Stimulated activated naive CD4-positive, alpha-beta T cell (primary cell): ENCODE measurements around the gene PROSER3.
"Not testable (repeated sequence)": the region's sequence is repeated elsewhere in the genome, so short reads cannot be mapped to it uniquely, and the experiment has no call there.

Experiments used
- DNase-seq, 6 experiments: peaks; one replicate each; lab custom pipeline; 2025; lab: John Stamatoyannopoulos, UW

Gene PROSER3

DNA sequence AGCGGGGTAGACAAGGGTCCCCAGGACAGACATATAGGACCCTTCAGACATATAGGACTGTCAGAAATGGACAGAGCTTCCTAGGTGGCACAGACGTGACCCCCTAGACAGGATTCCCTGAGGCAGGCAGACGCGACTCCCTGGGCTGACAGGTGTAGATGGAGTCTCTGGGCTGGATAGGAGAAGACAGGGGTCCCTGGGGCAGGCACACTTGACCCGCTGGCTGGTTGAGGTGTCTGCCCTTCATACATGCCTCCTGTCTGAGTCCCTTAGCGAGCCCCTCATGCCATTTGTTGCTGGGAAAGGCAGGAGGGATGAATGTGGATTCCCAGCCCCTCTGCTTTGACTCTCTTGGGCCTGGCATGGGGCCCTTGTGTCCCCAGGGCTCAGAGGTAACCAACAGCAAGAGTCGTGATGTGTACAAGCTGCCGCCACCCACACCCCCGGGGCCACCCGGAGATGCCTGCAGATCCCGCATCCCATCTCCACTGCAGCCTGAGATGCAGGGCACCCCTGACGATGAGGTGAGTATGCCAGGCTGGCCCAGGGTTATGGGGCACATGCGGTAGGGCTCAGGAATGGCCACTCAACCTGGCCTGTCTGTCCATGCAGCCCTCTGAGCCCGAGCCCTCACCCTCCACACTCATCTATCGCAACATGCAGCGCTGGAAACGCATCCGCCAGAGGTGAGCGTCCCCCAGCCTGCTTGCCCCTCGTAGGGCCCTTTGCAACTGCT, 4.2 kb upstream of the PROSER3 start:
- no peak for DNase-seq

DNA sequence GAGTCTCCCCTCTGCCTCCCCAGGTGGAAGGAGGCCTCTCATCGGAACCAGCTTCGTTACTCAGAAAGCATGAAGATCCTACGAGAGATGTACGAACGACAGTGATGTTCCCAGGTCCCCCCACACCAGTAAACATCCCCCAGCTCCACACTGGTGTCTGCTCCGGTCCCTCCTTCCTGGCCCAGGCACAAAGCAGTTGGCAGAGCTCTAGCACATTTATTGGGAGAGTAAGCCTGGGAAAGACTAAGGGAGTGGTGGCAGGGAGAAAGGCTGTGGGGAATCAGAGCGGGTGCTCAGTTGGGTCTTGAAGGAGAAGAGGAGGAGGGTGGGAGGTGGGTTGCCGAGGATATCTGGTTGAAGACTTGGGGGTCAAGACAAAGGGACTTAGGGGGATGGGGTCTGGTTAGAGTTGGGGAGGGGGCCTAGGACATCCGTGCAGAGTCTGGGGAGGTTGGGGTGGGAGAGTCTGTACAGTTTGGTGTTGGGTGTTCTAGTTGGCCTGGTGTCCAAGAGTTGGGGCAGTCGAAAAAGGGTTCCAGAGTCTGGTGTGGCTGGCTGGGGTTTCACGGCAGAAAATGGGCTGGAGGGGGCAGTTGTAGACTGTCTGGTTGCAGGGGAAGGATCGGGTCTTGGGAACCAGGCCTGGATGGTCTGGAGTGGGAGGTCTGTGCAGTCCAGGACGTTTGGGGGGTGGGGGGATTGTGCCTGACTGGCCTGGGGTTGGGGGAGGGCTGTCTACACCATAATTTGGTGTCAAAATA, 3.4 kb upstream of the PROSER3 start:
- no peak for DNase-seq

DNA sequence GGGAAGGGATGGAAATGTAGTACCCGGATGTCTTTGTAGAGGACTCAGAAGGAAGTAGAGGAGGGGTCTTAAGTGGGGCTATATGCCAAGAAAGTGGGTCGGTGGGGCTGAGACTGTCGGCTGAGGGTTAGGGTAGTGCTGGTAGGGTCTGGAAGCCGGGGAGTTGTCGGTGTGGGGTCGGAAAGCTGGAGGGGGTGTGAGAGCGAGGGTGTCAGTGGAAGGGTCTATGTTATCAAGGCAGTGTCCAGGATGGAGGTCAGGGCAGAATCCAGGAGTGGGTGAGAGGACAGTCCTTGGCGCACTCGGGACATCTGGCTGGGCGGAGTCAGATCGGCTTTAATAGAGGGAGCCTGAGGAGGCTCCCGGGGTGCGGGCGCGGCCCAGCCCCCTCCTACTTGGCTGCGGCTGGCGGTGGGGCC, 2.8 kb upstream of the PROSER3 start:
- DNase-seq = no peak

DNA sequence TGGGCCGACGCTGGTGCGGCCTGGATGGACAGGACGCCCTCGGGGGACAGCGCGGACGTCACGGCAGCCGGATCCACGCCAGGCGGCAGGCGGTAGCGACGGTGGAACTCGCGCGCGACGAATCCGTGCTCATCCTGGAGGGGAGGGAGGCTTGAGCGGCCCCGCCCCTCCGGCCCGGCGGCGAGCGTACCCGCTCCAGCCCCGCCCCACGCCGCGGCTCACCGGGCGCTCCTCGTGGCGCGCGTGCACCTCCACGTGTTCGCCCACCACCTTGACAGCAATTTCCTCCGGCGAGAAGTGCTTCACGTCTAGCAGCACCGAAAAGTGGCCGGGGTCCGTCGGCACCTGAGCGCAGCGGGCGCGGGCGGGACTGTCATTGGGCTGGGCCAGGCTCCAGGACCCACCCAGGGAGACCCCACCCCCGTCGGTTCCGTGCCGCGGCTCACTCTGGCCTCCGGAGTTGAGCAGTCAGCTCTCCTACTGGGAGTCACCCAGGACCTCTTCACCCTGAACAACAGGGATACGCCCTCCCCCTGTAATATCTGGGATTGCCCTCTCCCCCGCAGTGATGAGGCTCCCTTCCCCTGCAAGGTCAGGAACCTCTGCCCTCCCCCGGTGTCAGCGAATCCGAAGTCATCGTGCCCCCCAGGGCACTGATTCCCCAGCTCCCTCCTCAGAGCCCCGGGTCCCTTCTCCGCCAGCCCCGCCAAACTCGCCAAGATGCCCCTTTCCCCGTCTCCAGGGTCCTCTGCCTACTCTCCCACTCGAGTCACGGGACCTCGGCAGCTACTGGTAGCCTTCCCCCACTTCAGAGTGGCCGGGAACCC, 2.2 kb upstream of the PROSER3 start:
- peak; percentile 11 to 56 (median 39) for DNase-seq

DNA sequence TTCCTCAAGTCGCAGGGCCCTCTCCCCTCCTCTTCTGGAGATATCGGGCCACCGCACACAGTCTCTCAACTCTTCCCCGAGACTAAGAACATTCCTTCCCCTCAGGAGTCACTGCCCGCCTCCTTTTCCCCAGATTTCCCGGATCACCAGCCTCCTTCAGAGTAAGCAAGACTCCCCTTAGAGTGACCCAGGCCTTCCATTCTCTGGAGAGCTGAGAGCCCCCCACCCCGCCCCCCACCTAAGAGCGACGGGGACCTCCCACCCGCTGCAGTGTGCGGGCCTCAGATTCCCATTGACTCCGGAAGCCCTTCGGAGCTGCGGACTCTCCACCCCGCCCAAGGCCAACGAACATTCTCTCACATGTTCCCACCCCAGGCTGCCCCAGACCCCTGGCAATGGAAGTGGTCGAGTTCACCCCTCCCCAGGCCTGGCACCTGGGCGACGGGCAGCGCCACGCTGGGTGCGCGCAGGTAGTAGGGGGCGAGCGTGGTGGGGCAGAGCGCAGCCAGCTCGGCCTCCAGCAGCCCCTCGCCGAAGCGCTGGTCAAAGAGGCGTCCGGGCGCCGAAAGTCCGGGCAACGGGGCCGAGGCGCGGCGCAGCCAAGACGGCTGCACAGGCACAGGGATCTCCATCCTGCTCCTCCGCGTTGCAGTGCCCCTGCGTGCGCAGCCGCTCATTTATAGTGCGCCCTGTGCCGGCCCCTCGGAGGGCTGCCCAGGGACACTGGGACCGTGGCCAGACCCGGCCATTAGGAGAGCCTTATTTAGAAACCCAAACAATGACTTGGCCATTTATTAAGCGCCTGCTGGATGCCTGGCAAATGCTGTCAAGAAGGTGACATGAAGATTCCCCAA, 1.4 kb upstream of the PROSER3 start, which contains the start of gene HSPB6:
Gene HSPB6, minus strand, starts transcription at position 653 of the 854 bp plus-strand sequence. Its CDS starts 21 bp downstream, at position 632.
- peak in 2 of 6 experiments; percentile 9 to 24 for DNase-seq

DNA sequence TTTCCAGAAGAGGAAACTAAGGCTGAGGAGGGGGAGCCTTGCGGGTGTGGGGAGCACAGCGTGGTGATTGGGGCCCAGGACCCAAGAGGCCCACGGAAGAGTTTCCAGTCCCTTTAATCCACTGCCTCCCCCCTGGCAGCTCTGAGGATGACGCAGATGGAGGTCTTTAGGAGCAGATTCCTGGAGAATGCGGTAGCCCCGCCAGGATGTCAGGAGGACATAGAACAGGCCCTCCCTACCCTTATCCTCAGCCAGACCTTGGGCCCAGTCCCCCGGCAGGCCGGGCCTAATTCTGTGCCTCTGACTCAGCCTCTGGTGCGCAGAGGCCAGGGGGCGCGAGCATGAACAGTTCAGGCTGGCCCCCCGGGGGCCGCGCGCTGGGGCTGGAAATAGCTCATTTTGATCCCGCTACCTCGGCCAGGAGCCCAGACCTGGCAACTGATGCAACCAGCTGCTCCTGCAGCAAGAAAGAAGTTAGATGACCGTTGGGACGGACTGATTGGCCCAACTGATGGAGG, 686 bp upstream of the PROSER3 start:
- DNase-seq = no peak

DNA sequence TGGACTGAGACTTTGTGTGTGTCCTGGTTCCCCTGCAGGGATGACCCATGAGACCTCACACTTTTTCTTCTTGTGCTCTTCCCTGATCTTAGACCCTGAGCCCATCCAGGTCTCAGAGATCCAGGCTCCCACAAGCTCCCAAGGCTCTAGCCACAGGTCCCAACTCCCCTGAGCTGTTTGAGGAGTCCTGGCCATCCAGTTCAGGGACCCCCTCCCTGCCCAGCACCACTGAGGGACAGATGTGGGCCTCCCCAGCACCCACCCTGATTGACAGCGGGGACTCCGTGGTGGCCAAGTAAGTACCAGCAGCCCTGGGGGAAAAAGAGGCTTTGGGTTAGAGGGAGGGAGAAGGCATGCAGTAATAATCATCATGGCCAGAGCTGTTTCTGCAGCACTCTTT, 1.7 kb downstream of the PROSER3 start:
- DNase-seq = no peak

DNA sequence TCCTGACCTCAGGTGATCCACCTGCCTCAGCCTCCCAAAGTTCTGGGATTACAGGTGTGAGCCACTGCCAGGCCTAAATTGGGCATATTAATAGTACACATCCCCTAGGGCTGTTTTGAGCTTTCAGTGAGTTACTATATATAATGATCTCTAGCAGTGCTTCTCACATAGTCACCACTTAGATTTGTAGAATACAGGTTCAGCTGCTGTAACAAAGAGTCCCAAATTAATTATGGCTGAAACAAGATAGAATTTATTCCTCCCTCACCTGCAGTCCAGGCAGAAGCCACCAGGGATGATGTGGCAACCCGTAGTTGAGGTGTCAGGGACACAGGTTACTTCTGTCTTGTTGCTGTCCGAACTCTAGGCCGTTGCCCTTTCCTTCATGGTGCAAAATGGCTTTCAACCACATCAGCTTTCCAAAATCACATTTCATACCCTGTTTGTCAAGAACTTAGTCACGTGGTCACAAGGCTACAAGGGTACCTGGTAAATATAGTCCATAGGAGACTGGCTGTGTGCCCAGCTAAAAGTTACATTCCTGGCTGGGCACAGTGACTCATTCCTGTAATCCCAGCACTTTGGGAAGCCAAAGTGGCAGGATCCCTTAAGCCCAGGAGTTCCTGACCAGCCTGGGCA, 2.9 kb downstream of the PROSER3 start:
- DNase-seq = no peak

DNA sequence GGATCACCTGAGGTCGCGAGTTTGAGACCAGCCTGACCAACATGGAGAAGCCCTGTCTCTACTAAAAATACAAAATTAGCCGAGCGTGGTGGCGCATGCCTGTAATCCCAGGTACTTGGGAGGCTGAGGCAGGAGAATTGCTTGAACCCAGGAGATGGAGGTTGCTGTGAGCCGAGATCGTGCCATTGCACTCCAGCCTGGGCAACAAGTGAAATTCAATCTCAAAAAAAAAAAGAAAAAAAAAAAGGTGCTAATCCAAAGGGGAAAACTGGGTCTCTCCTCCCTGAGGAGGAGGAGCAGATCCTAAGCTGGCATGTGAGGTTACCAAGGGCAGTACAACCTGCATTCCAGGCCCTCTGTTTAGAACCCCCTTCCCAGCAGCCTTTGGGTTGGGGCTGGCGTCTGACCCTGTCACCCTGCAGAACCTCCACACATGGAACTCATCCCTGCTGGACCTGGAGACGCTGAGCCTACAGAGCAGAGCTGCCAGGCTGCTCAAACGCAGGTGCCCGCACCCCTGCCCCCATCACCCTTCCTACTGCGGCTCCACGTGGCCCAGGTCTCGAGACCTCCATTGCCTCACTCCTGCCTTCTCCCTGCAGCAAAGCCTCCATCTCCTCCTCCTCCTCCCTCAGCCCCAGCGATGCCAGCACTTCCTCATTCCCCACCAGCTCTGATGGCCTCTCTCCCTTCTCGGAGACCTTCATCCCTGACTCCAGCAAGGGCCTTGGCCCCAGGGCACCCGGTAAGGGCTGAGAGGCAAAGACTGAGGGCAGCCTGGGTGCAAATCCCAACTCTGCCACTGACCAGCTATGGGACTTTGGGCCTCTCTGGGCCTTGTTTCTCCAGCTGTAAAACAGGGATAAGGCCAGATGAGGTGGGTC, 6.7 kb downstream of the PROSER3 start:
- DNase-seq = no peak

DNA sequence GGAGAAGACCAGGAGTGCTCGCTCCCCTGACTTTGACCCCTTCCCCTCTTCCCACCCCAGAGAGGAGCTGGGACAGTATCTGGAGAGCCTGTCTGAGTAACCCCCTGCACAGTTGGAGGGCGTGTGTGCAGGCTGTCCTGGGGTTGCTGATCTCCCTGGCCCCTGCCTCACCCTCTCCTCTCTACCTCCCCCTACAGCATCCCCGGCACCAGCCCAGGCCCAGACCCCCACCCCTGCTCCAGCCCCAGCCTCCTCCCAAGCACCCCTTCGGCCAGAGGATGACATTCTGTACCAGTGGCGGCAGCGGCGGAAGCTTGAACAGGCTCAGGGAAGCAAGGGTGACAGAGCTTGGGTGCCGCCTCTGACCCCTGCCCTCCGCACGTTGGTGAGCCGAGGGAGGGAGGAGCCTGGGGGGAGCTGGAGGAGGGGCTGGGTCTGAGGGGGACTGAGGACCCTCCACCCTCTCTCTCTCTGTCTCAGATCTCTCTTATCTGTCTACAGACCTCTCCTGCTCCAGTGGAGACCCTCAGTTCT, 8.7 kb downstream of the PROSER3 start:
- DNase-seq = no peak

DNA sequence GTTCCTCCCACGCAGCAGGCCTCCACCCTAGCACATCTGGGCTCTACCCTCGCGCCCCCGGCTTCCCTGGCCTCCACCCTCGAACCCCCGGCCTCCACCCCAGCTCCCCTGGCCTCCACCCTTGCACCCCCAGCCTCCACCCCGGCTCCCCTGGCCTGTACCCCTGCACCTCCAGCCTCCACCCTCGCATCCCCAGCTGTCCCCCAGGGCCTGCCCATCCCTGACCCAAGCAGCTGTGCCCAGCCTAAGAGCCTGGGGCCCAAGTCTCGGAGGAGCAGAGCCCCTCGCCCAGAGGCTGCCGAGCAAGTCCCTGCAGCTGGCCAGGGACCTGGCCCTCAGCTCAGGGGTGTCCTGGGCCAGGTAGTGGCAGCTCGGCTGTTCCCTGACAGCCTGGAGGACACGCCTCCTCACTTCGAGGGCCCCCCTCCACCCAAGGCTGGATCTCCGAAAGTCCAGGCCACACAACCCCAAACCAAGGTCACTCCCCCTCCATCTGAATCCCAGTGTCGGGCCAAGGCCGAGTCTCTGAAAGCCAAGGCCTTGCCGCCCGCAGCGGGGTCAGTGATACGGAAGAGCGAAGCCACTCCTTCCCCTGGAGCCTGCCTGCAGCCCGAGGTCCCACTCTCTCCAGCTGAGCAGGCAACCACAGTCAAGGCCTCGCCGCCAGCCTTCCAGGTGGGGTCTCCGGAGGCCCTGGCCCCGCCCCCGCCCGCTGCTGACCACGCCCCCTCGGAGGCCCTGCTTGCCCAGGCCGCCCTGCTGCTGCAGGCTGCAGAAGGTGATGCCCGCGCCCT, 9.5 kb downstream of the PROSER3 start:
- DNase-seq = no peak

DNA sequence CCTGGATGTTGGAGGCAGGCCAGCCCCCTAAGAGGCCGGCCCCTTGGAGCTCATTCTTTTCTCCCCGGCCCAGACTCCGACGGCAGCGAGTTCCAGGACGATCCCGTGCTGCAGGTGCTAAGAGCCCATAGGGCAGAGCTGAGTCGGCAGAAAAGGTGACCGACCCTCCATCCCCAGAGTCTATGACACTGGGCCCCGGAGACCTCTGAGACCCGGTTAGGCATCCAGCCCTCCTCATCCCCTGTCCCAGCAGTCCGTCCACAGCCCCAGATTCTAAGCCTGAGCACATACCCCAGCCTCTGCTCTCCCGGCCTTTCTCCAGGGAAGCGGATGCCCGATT, 10.1 kb downstream of the PROSER3 start:
- DNase-seq = no peak

DNA sequence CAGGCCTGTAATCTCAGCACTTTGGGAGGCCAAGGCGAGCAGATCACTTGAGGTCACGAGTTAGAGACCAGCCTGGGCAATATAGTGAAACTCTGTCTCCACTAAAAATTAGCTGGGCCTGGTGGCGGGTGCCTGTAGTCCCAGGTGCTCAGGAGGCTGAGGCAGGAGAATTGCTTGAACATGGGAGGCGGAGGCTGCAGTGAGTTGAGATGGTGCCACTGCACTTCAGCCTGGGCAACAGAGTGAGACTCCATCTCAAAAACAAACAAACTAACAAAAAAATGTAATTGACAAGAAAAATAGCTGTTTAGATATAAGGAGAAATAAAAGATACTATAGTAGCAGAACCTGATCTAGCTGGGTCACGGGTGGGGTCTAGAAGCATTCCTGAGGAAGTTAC, 14.4 kb downstream of the PROSER3 start:
- DNase-seq = not testable (repeated sequence)

DNA sequence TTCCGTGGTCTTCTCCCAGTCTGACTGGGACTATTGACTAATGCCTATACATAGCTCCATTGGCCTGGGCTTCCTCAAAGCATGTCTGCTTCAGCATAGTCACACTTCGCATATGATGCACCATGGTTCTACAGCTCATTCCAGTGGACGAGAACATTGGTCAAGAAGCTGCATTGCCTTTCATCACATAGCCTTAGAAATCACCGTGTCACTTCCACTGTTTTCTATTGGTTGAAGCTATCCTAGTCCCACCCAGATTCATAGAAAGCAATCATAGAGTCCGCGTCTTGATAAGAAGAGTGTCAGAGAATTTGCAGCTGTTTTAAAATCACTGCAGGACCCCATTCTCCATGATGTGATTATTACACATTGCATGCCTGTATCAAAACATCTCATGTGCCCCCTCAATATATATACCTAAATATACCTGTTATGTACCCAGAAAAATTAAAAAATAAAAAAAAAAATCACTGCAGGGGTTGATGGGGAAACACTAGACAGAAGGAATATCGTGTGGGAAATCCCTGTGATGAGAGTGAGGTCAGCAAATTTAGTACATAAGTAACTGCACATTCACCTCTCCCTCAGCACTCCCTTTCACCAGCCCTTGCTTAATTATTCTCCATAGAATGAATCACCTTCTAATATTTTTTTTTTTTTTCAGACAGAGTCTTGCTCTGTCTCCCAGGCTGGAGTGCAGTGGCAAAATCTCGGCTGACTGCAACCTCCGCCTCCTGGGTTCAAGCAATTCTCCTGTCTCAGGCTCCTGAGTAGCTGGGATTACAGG, 15.2 kb downstream of the PROSER3 start:
- no peak for DNase-seq

DNA sequence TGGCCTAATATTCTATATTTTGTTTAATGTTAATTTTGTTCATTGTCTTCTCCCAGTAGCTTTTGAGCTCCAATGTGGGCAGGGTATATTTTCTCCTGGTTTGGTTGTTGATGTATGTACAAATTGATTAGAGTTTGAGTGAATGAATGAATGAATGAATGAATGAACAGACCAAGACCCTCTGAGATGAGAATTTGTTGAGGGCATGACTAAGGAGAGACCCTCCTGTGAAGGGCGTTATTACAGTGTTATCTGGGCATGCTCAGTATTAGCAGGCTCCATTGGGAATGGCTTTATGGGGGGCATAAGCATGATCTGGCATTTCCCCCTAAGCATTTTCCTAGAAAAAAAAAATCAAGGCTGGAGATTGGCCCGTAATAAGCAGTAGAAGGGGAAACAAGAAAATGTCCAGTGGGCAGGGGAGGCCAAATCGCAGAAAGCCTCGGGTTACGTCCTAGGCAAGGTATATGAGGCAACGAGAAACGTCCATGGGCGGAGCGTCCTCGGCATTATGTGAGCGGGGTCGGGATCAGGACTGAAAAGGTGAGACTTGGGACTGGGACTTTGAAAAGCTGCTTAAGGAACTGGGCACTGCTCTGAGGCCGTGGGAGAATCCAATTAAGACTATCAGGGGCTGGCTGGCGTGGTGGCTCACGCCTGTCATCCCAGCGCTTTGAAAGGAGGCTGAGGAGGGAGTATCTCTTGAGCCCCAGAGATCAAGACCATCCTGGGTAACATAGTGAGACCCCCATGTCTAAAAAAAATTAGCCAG, 16.5 kb downstream of the PROSER3 start:
- DNase-seq = no peak

DNA sequence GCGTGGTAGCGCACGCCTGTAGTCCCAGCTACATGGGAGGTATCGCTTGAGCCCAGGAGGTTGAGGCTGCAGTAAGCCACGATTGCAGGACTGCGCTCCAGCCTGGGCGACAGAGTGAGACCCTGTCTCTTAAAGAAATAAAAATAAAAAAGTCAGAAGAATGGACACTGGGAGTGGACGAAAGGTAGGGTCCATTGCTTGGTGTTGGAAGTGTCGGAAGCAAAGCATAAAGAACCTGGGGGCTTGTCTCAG, 17.0 kb downstream of the PROSER3 start:
- no peak for DNase-seq

DNA sequence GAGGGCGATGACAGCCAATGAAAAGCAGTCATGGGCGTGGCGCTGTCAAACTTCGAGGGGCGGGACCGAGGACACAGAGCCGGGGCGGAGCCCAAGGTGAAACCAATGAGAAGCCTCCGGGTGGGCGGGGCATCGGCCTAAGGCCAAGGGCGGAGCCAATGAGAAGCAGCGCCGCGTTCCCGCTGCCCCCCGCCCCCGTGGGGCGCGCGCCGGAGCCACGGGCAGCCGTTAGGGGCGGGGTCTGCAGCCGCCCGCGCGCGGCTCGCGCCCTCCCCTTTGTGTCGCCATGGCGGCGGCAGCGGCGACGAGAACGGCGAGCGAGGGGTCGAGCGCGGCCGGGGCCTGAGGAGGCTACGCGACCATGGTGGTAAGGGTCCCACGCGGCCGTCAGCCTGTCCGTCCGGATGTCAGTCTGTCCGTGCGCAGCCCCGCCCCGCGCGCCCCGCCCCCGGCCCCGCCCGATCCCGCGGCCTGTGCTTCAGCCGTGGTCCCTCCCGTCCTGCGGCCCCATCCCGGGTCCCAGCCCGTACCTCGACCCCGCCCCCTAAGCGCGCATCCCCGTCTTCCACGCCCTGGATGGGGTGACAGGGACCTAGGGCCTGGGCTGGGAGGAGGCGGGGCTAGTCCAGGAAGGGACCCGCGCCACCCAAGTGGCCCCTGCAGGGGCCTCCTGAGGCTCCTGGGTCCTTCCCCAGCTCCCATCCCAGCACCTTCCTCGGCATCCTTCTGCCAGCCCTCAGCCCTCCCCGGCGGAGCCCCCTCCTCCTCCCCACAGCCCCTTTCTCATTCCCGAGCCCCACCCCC, 17.5 kb downstream of the PROSER3 start, which contains the start of gene ARHGAP33:
Gene ARHGAP33, plus strand, starts transcription at position 267 of the 804 bp plus-strand sequence. Its CDS starts 95 bp downstream, at position 362.
- peak; percentile 93 to 99 (median 98) for DNase-seq
